Mesothelial cell of epicardium (in vitro differentiated cells): Measurements from ENCODE around the gene ACP2. TPM values are rescaled to one million over a fixed set of nuclear protein-coding genes. Genes with fewer than 3 reads are reported as not detected.

ENCODE experiments used
- DNase-seq, 2 experiments: peaks; one replicate each; pipeline ENCODE4 v3.0.0; 2021; ENCODE audit warnings: low spot score in 2 of 2; ENCODE audit not compliant: unreplicated experiment in 2 of 2
- H3K27ac Mint-ChIP-seq: 2 replicates; pipeline ENCODE4 v1.8.0; 2021; ENCODE audit warnings: mixed read lengths
- H3K27me3 Mint-ChIP-seq: 2 replicates; pipeline ENCODE4 v1.8.0; 2021; ENCODE audit warnings: low read depth, mixed read lengths
- H3K36me3 Mint-ChIP-seq: 2 replicates; pipeline ENCODE4 v1.8.0; 2021; ENCODE audit warnings: mixed read lengths
- H3K4me1 Mint-ChIP-seq: 2 replicates; pipeline ENCODE4 v1.8.0; 2021; ENCODE audit warnings: mixed read lengths
- H3K4me3 Mint-ChIP-seq: 2 replicates; pipeline ENCODE4 v1.8.0; 2021; ENCODE audit warnings: mild to moderate bottlenecking, moderate library complexity, mixed read lengths
- H3K9me3 Mint-ChIP-seq: 2 replicates; pipeline ENCODE4 v1.8.0; 2021; ENCODE audit warnings: mixed read lengths
- total RNA-seq: library from RNA; stranded (reverse); gene quantifications from 3 replicates; pipeline ENCODE4 v1.2.1, GENCODE V29; 2021
- TF ChIP-seq, protein P1 (sequence below): fragments of 200-600 bp; sonication (generic); IDR thresholded peaks from one replicate; pipeline ENCODE4 v1.5.0; 2021; ENCODE audit warnings: antibody characterized with exemption; ENCODE audit not compliant: unreplicated experiment

Gene ACP2
- total RNA-seq, 1 donor from 2014 or later: 38.1 TPM

- DNase-seq: no peak
- H3K36me3 Mint-ChIP-seq: peaks cover 65% of the 10 kb centered on the region
- TF ChIP-seq, protein P1, sequence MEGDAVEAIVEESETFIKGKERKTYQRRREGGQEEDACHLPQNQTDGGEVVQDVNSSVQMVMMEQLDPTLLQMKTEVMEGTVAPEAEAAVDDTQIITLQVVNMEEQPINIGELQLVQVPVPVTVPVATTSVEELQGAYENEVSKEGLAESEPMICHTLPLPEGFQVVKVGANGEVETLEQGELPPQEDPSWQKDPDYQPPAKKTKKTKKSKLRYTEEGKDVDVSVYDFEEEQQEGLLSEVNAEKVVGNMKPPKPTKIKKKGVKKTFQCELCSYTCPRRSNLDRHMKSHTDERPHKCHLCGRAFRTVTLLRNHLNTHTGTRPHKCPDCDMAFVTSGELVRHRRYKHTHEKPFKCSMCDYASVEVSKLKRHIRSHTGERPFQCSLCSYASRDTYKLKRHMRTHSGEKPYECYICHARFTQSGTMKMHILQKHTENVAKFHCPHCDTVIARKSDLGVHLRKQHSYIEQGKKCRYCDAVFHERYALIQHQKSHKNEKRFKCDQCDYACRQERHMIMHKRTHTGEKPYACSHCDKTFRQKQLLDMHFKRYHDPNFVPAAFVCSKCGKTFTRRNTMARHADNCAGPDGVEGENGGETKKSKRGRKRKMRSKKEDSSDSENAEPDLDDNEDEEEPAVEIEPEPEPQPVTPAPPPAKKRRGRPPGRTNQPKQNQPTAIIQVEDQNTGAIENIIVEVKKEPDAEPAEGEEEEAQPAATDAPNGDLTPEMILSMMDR: no peak
- no peak overlapping the region for H3K27ac Mint-ChIP-seq
- H3K27me3 Mint-ChIP-seq: no peaks in the 10 kb centered on the region
- H3K4me1 Mint-ChIP-seq: no peaks in the 10 kb centered on the region
- H3K9me3 Mint-ChIP-seq: no peaks in the 10 kb centered on the region
- H3K4me3 Mint-ChIP-seq: no peak overlapping the region
Measured at GRCh38 chr11:47285969-47286770, 37.6 kb upstream of the ACP2 start.

- DNase-seq: no peak
- no peak overlapping the region for H3K27ac Mint-ChIP-seq
- H3K27me3 Mint-ChIP-seq: no peaks in the 10 kb centered on the region
- no peaks in the 10 kb centered on the region for H3K4me1 Mint-ChIP-seq
- H3K4me3 Mint-ChIP-seq: no peak overlapping the region
- TF ChIP-seq, protein P1: no peak
- peaks cover 55% of the 10 kb centered on the region for H3K36me3 Mint-ChIP-seq
- no peaks in the 10 kb centered on the region for H3K9me3 Mint-ChIP-seq
Measured at GRCh38 chr11:47284151-47284550, 35.5 kb upstream of the ACP2 start.

DNA sequence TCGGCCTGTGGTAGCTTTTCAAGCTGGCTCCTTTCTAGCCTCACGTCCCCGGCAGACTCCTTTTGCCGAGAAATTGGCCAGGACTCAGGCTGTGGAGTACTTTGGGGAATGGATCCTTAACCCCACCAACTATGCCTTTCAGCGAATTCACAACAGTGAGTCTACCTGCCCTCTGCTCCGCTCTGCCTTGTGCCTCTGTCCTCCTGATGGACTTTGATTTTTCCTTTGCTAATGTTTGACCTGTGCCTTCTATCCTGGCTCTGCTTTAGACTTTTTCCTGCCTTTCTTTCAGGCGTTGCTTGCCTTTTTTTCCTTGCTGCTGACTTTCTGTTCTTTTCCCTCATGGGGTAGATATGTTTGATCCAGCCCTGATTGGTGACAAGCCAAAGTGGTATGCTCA is 33.8 kb upstream of the ACP2 start:
- Mint-ChIP-seq H3K27me3 (no peaks in the 10 kb centered on the region), H3K4me1 (no peaks in the 10 kb centered on the region), H3K9me3 (no peaks in the 10 kb centered on the region), H3K27ac (no peak overlapping the region), H3K36me3 (peaks cover 49% of the 10 kb centered on the region), H3K4me3 (no peak overlapping the region)
- no peak for DNase-seq
- TF ChIP-seq, protein P1: no peak

DNA sequence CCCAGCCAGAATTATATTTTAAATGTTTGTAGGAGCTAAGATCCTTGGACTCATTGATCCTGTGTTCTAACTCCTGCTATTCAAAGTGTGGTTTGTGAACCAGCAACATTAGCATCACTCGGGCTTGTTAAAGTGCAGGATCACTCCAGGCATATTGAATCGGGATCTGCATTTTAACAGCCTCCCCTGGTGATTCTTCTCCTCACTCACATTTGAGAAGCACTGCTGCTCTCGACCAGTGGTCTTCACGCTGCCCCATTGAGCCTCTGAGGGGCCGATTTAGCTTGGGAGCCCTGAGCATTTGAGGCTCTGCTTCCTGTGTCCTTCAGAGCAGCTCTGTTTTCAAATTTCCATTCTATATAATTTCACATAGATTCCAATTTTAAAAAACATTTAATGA is 32.2 kb upstream of the ACP2 start:
- Mint-ChIP-seq H3K9me3 (no peaks in the 10 kb centered on the region), H3K27ac (no peak overlapping the region), H3K36me3 (peaks cover 50% of the 10 kb centered on the region), H3K4me1 (no peaks in the 10 kb centered on the region), H3K4me3 (no peak overlapping the region), H3K27me3 (no peaks in the 10 kb centered on the region)
- TF ChIP-seq, protein P1: no peak
- no peak for DNase-seq

DNA sequence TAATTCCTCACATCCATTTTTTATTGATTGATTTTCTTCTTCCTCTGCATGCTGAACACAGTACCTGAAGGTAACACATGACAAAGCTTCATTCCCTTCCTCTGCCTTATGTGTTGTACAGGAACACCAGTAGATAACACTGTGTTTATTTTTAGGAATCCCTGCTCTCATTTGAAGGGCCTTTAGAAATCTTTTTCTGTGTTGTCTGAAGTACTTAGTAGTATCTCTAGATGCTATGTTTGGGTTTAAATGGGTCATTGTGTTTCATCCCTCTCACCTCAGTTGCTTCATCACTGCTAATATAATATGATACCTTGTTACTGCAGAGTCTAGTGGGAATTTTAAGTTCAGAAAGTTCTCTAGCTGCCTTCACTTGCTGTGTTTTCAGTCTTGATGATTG is 31.5 kb upstream of the ACP2 start:
- Mint-ChIP-seq H3K27me3 (no peaks in the 10 kb centered on the region), H3K27ac (no peak overlapping the region), H3K36me3 (peaks cover 49% of the 10 kb centered on the region), H3K4me1 (no peaks in the 10 kb centered on the region), H3K4me3 (no peak overlapping the region), H3K9me3 (no peaks in the 10 kb centered on the region)
- TF ChIP-seq, protein P1: no peak
- no peak for DNase-seq
